H1 (cell line): Measurements from ENCODE around the gene ZFYVE19. TPM values are rescaled to one million over a fixed set of nuclear protein-coding genes. Genes with fewer than 3 reads are reported as not detected.

Experiments used
- CTCF ChIA-PET: fragments of 300-600 bp; sonication (Branson Sonifier 250); formaldehyde crosslinking; loops from one replicate; lab custom pipeline; 2021; ENCODE audit not compliant: partially characterized antibody; lab: Charles Lee
- POLR2A ChIA-PET: fragments of 300-600 bp; sonication (Branson Sonifier 250); formaldehyde crosslinking; loops from one replicate; lab custom pipeline; 2021; ENCODE audit warnings: inconsistent platforms; ENCODE audit not compliant: partially characterized antibody; lab: Charles Lee
- DNase-seq, 2 experiments: peaks; one replicate each; pipeline versions ENCODE4 v3.0.0 to v3.0.0-alpha.2; 2010 to 2022; ENCODE audit warnings: low spot score in 2 of 2, low read depth in 1 of 2, mixed read lengths in 1 of 2
- FAIRE-seq: peaks from 2 replicates; lab custom pipeline; 2011; peaks lifted over from hg19 to GRCh38; lab: Jason Lieb, UNC
- H2AFZ ChIP-seq: 2 replicates; pipeline ENCODE4 v1.8.1; 2012; ENCODE audit warnings: low read length, inconsistent platforms
- H2AK5ac ChIP-seq: 2 replicates; pipeline ENCODE4 v1.6.1; 2013; ENCODE audit warnings: low read depth, low read length
- H2BK120ac ChIP-seq: replicated peaks from 2 replicates; pipeline ENCODE3; 2013; ENCODE audit warnings: low read depth, low read length, inconsistent platforms
- H2BK12ac ChIP-seq: 2 replicates; pipeline ENCODE4 v1.6.1; 2013; ENCODE audit warnings: low read depth, low read length
- H2BK15ac ChIP-seq: 2 replicates; pipeline ENCODE4 v1.6.1; 2013; ENCODE audit warnings: low read length
- H2BK20ac ChIP-seq: 2 replicates; pipeline ENCODE4 v1.6.1; 2013; ENCODE audit warnings: low read length
- H2BK5ac ChIP-seq: 2 replicates; pipeline ENCODE4 v1.6.1; 2013; ENCODE audit warnings: low read depth, low read length
- H3K14ac ChIP-seq: 2 replicates; pipeline ENCODE4 v1.6.1; 2013; ENCODE audit warnings: inconsistent platforms; ENCODE audit not compliant: insufficient read length
- H3K18ac ChIP-seq: 2 replicates; pipeline ENCODE4 v1.6.1; 2013; ENCODE audit warnings: low read length; ENCODE audit errors: extremely low read depth
- H3K23ac ChIP-seq: 2 replicates; pipeline ENCODE4 v1.6.1; 2013; ENCODE audit warnings: inconsistent platforms; ENCODE audit not compliant: insufficient read length
- H3K23me2 ChIP-seq: 2 replicates; pipeline ENCODE4 v1.6.1; 2013; ENCODE audit warnings: low read depth, low read length
- H3K27ac ChIP-seq: 2 replicates; pipeline ENCODE4 v1.6.1; 2011; ENCODE audit warnings: low read depth, low read length, inconsistent platforms
- H3K27me3 ChIP-seq, 4 experiments: replicated peaks in 1 of 4; 1 replicate in 1 of 4; 2 replicates in 3 of 4; pipeline versions ENCODE4 v1.6.1 to v1.8.1; 2011 to 2013; ENCODE audit warnings: low read length in 3 of 4, mild to moderate bottlenecking in 3 of 4, inconsistent platforms in 2 of 4, mixed read lengths in 2 of 4, moderate library complexity in 1 of 4; ENCODE audit not compliant: control insufficient read depth in 3 of 4, insufficient read depth in 3 of 4; ENCODE audit errors: extremely low read depth in 1 of 4
- H3K36me3 ChIP-seq, 4 experiments: 2 replicates each; pipeline versions ENCODE4 v1.6.1 to v1.8.1; 2011 to 2013; ENCODE audit warnings: mild to moderate bottlenecking in 4 of 4, low read length in 3 of 4, moderate library complexity in 2 of 4, control low read depth in 1 of 4, inconsistent platforms in 1 of 4; ENCODE audit not compliant: insufficient read depth in 4 of 4, control insufficient read depth in 2 of 4
- H3K4ac ChIP-seq: replicated peaks from 2 replicates; pipeline ENCODE3; 2013; ENCODE audit warnings: low read length, low read depth, mixed read lengths, inconsistent platforms; ENCODE audit not compliant: insufficient read length
- H3K4me1 ChIP-seq, 4 experiments: replicated peaks in 1 of 4; 1 replicate in 1 of 4; 2 replicates in 3 of 4; pipeline versions ENCODE4 v1.6.1 to v1.8.1; 2011 to 2013; ENCODE audit warnings: low read length in 3 of 4, inconsistent platforms in 2 of 4, mixed read lengths in 1 of 4; ENCODE audit not compliant: insufficient read depth in 4 of 4, control insufficient read depth in 3 of 4
- H3K4me2 ChIP-seq, 2 experiments: 2 replicates each; pipeline versions ENCODE4 v1.6.1 to v1.8.1; 2011 to 2013; ENCODE audit warnings: low read depth in 2 of 2, low read length in 2 of 2, control low read depth in 1 of 2, inconsistent platforms in 1 of 2, mild to moderate bottlenecking in 1 of 2; ENCODE audit not compliant: insufficient read depth in 1 of 2
- H3K4me3 ChIP-seq, 4 experiments: fragments of 200-600, 300-600 bp in 1 of 4; sonication (generic), shearing (Covaris generic), sonication (Bioruptor Twin) in 1 of 4; 2 replicates each; pipeline versions ENCODE4 v1.5.1 to v1.8.1; 2011 to 2016; ENCODE audit warnings: low read length in 4 of 4, low read depth in 3 of 4, control low read depth in 2 of 4, inconsistent platforms in 2 of 4, mild to moderate bottlenecking in 2 of 4, mixed read lengths in 1 of 4, moderate library complexity in 1 of 4; ENCODE audit not compliant: insufficient read depth in 2 of 4; ENCODE audit errors: extremely low read depth in 1 of 4
- H3K56ac ChIP-seq: replicated peaks from 2 replicates; pipeline ENCODE3; 2013; ENCODE audit warnings: low read depth, mild to moderate bottlenecking, mixed read lengths, low read length, inconsistent platforms; ENCODE audit not compliant: insufficient read length
- H3K79me1 ChIP-seq: 2 replicates; pipeline ENCODE4 v1.6.1; 2013; ENCODE audit warnings: low read depth, low read length, control low read depth
- H3K79me2 ChIP-seq, 2 experiments: 2 replicates each; pipeline versions ENCODE4 v1.6.1 to v1.8.1; 2012 to 2013; ENCODE audit warnings: low read length in 2 of 2, mild to moderate bottlenecking in 2 of 2, inconsistent platforms in 1 of 2; ENCODE audit not compliant: insufficient read depth in 2 of 2, control insufficient read depth in 1 of 2
- H3K9ac ChIP-seq, 4 experiments: replicated peaks in 1 of 4; 1 replicate in 1 of 4; 2 replicates in 3 of 4; pipeline versions ENCODE4 v1.6.1 to v1.8.1; 2011 to 2013; ENCODE audit warnings: low read depth in 3 of 4, low read length in 3 of 4, control low read depth in 2 of 4, mild to moderate bottlenecking in 2 of 4, moderate library complexity in 2 of 4, inconsistent platforms in 1 of 4; ENCODE audit errors: extremely low read depth in 1 of 4
- H3K9me3 ChIP-seq, 2 experiments: 2 replicates each; pipeline versions ENCODE4 v1.6.1 to v1.8.1; 2012 to 2013; ENCODE audit warnings: mild to moderate bottlenecking in 2 of 2, moderate library complexity in 2 of 2, control low read depth in 1 of 2, inconsistent platforms in 1 of 2, low read depth in 1 of 2, low read length in 1 of 2, mixed read lengths in 1 of 2; ENCODE audit not compliant: insufficient read depth in 2 of 2
- H4K20me1 ChIP-seq, 2 experiments: replicated peaks in 1 of 2; 2 replicates each; pipeline versions ENCODE3 to v1.8.1; 2011 to 2013; ENCODE audit warnings: inconsistent platforms in 2 of 2, low read length in 2 of 2, mild to moderate bottlenecking in 1 of 2; ENCODE audit not compliant: insufficient read depth in 2 of 2, control insufficient read depth in 1 of 2
- H4K5ac ChIP-seq: 2 replicates; pipeline ENCODE4 v1.6.1; 2013; ENCODE audit warnings: low read length, low read depth, mixed read lengths, inconsistent platforms; ENCODE audit not compliant: insufficient read length
- H4K8ac ChIP-seq: 2 replicates; pipeline ENCODE4 v1.8.0; 2013; ENCODE audit warnings: mild to moderate bottlenecking, moderate library complexity, low read length, inconsistent platforms; ENCODE audit not compliant: insufficient read depth; ENCODE audit errors: extremely low read depth
- H4K91ac ChIP-seq: replicated peaks from 2 replicates; pipeline ENCODE3; 2013; ENCODE audit warnings: low read length, mixed read lengths, inconsistent platforms; ENCODE audit not compliant: insufficient read length
- BACH1 ChIP-seq: IDR thresholded peaks from 2 replicates; pipeline ENCODE4 v1.6.1; 2012; ENCODE audit warnings: low read length, improper control_type of control experiment
- BCL11A ChIP-seq, 2 experiments: IDR thresholded peaks; one replicate each; pipeline ENCODE4 v1.6.1; 2011; ENCODE audit warnings: low read depth in 2 of 2, low read length in 2 of 2, mild to moderate bottlenecking in 2 of 2
- CREB1 ChIP-seq: IDR thresholded peaks from 2 replicates; pipeline ENCODE4 v1.6.1; 2012; ENCODE audit warnings: inconsistent platforms
- CTBP2 ChIP-seq: IDR thresholded peaks from 2 replicates; pipeline ENCODE4 v1.7.0; 2011; ENCODE audit warnings: borderline replicate concordance, mild to moderate bottlenecking, moderate library complexity, mixed read lengths, low read length; ENCODE audit not compliant: insufficient read depth, insufficient read length
- EZH2 ChIP-seq: fragments of 200-600 bp; sonication (generic); IDR thresholded peaks from 2 replicates; pipeline ENCODE4 v1.7.1; 2012; ENCODE audit warnings: low read depth, mild to moderate bottlenecking, moderate library complexity, low read length, inconsistent platforms; ENCODE audit not compliant: severe bottlenecking
- KDM1A ChIP-seq: fragments of 200-600, 300-600 bp; sonication (generic); IDR thresholded peaks from 2 replicates; pipeline ENCODE4 v1.7.1; 2016; ENCODE audit warnings: mild to moderate bottlenecking, low read length, borderline replicate concordance
- KDM5A ChIP-seq: fragments of 200-600 bp; IDR thresholded peaks from 2 replicates; pipeline ENCODE4 v1.7.1; 2012; ENCODE audit warnings: mild to moderate bottlenecking, low read length, inconsistent platforms, mixed read lengths
- POU5F1 ChIP-seq: IDR thresholded peaks from 2 replicates; pipeline ENCODE4 v1.6.1; 2011; ENCODE audit warnings: low read depth, mild to moderate bottlenecking, low read length, moderate library complexity
- SIX5 ChIP-seq: IDR thresholded peaks from 2 replicates; pipeline ENCODE4 v1.6.1; 2011; ENCODE audit warnings: mild to moderate bottlenecking, low read depth, low read length
- SP1 ChIP-seq: IDR thresholded peaks from 2 replicates; pipeline ENCODE4 v1.6.1; 2011; ENCODE audit warnings: low read depth, low read length
- TAF7 ChIP-seq: optimal IDR thresholded peaks from 2 replicates; pipeline ENCODE3; 2011; ENCODE audit warnings: low read depth, mild to moderate bottlenecking, inconsistent platforms, low read length, moderate library complexity, borderline replicate concordance
- YY1 ChIP-seq: IDR thresholded peaks from 2 replicates; pipeline ENCODE4 v1.6.1; 2011; ENCODE audit warnings: low read depth, mild to moderate bottlenecking, low read length
- WGBS, 2 experiments: shearing (Covaris generic) in 1 of 2; methylation state at CpG; one replicate each; pipeline versions ENCODE4 v1.1.6 to v1.1.7; 2013 to 2015; ENCODE audit warnings: low lambda C conversion rate in 2 of 2, mixed read lengths in 2 of 2, inconsistent platforms in 1 of 2, low coverage in 1 of 2, missing lambda C conversion rate in 1 of 2; ENCODE audit not compliant: insufficient replicate concordance in 2 of 2, insufficient coverage in 1 of 2, insufficient read length in 1 of 2; ENCODE audit errors: extremely low coverage in 1 of 2, missing lambda C conversion rate in 1 of 2; 5-methylcytosine and 5-hydroxymethylcytosine counted together
- polyA plus RNA-seq, 7 experiments: library from polyadenylated mRNA; depleted of rRNA in 3 of 7; stranded (reverse) in 5 of 7; unstranded in 2 of 7; fragments of >200 nt in 5 of 7; fragments of 200-250 nt in 2 of 7; gene quantifications; 1 replicate in 5 of 7; 2 replicates in 1 of 7; 4 replicates in 1 of 7; pipeline versions ENCODE4 v1.2.1 to v1.2.3, GENCODE V29; 2011 to 2013; ENCODE audit warnings: missing spikeins in 2 of 7, mixed read lengths in 2 of 7
- total RNA-seq: library from RNA; stranded (reverse); fragmentation: NEBNext Ultra II Directional; extraction: Animal tissue kit (Norgen Biotek cat#: 25700); gene quantifications from 2 replicates; pipeline ENCODE4 v1.2.1, GENCODE V29; 2021

Gene ZFYVE19
- total and polyA plus RNA-seq, 2 of the 8 experiments (the other 6 are each of a cell fraction or from before 2014, with no cell fraction given), result 11.2 to 21.8 TPM

DNA sequence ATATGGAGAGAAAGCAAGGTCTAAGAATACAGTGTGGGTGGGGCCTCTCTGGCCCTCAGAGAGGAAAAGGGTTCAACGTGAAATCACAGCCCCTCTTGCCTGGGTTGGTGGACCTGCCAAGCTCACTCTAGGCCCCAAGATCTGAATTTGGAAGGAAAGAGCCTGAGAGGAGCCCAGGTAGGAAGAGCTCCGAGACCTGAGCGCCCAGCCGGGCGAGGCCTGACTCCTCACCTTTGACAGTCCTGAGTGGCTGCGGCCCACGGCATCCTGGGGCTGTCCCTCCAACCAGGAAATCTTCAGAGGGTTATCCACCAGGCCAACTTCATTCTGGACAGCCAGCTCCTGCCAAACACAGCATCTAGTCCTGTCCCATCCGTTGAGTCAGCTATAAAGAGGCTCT, 33.4 kb upstream of the ZFYVE19 start:
- H3K23ac ChIP-seq, result no peak overlapping the region
- H2BK12ac ChIP-seq, result no peak overlapping the region
- no peak overlapping the region for H2AFZ ChIP-seq
- H3K56ac ChIP-seq, result no peak overlapping the region
- H3K27me3 ChIP-seq, result no peaks in the 10 kb centered on the region
- no peak overlapping the region for H3K4me2 ChIP-seq
- no peak overlapping the region for H3K4me3 ChIP-seq
- no peak overlapping the region for H3K27ac ChIP-seq
- H4K5ac ChIP-seq, result no peak overlapping the region
- no peak overlapping the region for H3K14ac ChIP-seq
- FAIRE-seq (no peak), DNase-seq (no peak)
- no peak overlapping the region for H4K91ac ChIP-seq
- H3K79me2 ChIP-seq, result no peaks in the 10 kb centered on the region
- no peaks in the 10 kb centered on the region; the same call in 1 of the 2 replicates for H3K79me1 ChIP-seq
- ChIA-PET CTCF (interaction anchor here (0.6 to 15.3 kb wide), 7 partner anchors 10 to 99 kb away, joined by 3 to 184 read pairs (median 3); no protein-coding TSS in a partner anchor), POLR2A (interaction anchor here (1.0 to 3.0 kb wide), 4 partner anchors 10 to 79 kb away, joined by 3 to 11 read pairs (median 5); partner anchors contain the start of genes GCHFR and RAD51)
- no peak overlapping the region for H2BK5ac ChIP-seq
- H2AK5ac ChIP-seq, result no peak overlapping the region
- H2BK20ac ChIP-seq, result no peak overlapping the region
- no peak overlapping the region for H3K9ac ChIP-seq
- H3K4ac ChIP-seq, result no peak overlapping the region
- H2BK120ac ChIP-seq, result no peak overlapping the region
- no peak overlapping the region for H2BK15ac ChIP-seq
- no peaks in the 10 kb centered on the region for H3K4me1 ChIP-seq
- H3K9me3 ChIP-seq, result no peaks in the 10 kb centered on the region
- H4K20me1 ChIP-seq, result peaks cover 0 to 2% of the 10 kb centered on the region in 2 experiments
- TF ChIP-seq BCL11A (IDR thresholded peaks at IDR 0.05; ENCODE audit: low read depth in 2 of 2, low read length in 2 of 2) (no peak), CREB1 (no peak), KDM5A (no peak), YY1 (no peak), EZH2 (no peak), KDM1A (no peak), BACH1 (no peak), SIX5 (no peak), CTBP2 (no peak), TAF7 (no peak), POU5F1 (no peak), SP1 (no peak)
- no peak overlapping the region for H3K18ac ChIP-seq
- WGBS, 2 experiments, result 89% methylated on average over 8 of the region's 8 CpGs; no CpG with 5 or more reads in 1 of the 2 experiments
- H3K23me2 ChIP-seq, result no peaks in the 10 kb centered on the region
- H4K8ac ChIP-seq, result no peak overlapping the region
- H3K36me3 ChIP-seq, result peaks cover 0 to 20% (median 4%) of the 10 kb centered on the region in 4 experiments; a peak in 3 of 8 replicates
